GM19452 (cell line): ENCODE data around the gene ST8SIA2.
"Not testable (repeated sequence)": the region's sequence is repeated elsewhere in the genome, so short reads cannot be mapped to it uniquely, and the experiment has no call there.

Experiments
- ATAC-seq: cut with Tn5 transposase; IDR thresholded peaks from one replicate; pipeline ENCODE4 v1.9.1; 2021; ENCODE audit not compliant: unreplicated experiment

Gene ST8SIA2

GRCh38 chr15:92435145-92435544 lies 41.5 kb downstream of the ST8SIA2 start:
- no peak for ATAC-seq

- no peak for ATAC-seq
Measured at GRCh38 chr15:92438471-92438870, 44.8 kb downstream of the ST8SIA2 start.

- no peak for ATAC-seq
Measured at GRCh38 chr15:92443381-92443780, 49.7 kb downstream of the ST8SIA2 start.

- no peak for ATAC-seq
Measured at GRCh38 chr15:92444631-92445030, 51.0 kb downstream of the ST8SIA2 start.

- ATAC-seq, result no peak
Measured at GRCh38 chr15:92448370-92448769, 54.7 kb downstream of the ST8SIA2 start.

GRCh38 chr15:92449476-92449875 lies 55.8 kb downstream of the ST8SIA2 start:
- no peak for ATAC-seq

- no peak for ATAC-seq
Measured at GRCh38 chr15:92451225-92451825, 57.6 kb downstream of the ST8SIA2 start.

GRCh38 chr15:92452143-92452542 lies 58.5 kb downstream of the ST8SIA2 start:
- ATAC-seq, result no peak

GRCh38 chr15:92453607-92454006 lies 59.9 kb downstream of the ST8SIA2 start:
- ATAC-seq, result no peak

- no peak for ATAC-seq
Measured at GRCh38 chr15:92454555-92455105, 60.9 kb downstream of the ST8SIA2 start.

GRCh38 chr15:92455271-92455670 lies 61.6 kb downstream of the ST8SIA2 start:
- no peak for ATAC-seq

GRCh38 chr15:92457471-92458041 lies 63.9 kb downstream of the ST8SIA2 start:
- ATAC-seq, result no peak

GRCh38 chr15:92460023-92460422 lies 66.3 kb downstream of the ST8SIA2 start:
- no peak for ATAC-seq

GRCh38 chr15:92462424-92463125 lies 68.9 kb downstream of the ST8SIA2 start:
- ATAC-seq, result no peak

GRCh38 chr15:92463352-92463751 lies 69.7 kb downstream of the ST8SIA2 start:
- no peak for ATAC-seq

- no peak for ATAC-seq
Measured at GRCh38 chr15:92463826-92464225, 70.1 kb downstream of the ST8SIA2 start.

- no peak for ATAC-seq
Measured at GRCh38 chr15:92466834-92467233, 73.2 kb downstream of the ST8SIA2 start.

GRCh38 chr15:92467245-92467644 lies 73.6 kb downstream of the ST8SIA2 start:
- ATAC-seq, result no peak

GRCh38 chr15:92468991-92469390 lies 75.3 kb downstream of the ST8SIA2 start:
- ATAC-seq, result no peak

GRCh38 chr15:92471288-92471687 lies 77.6 kb downstream of the ST8SIA2 start:
- no peak for ATAC-seq

- ATAC-seq, result no peak
Measured at GRCh38 chr15:92473756-92474155, 80.1 kb downstream of the ST8SIA2 start.

GRCh38 chr15:92479730-92480129 lies 86.0 kb downstream of the ST8SIA2 start:
- ATAC-seq, result not testable (repeated sequence)
